ENCODE data around the gene RNF4. TPM values are rescaled to one million over a fixed set of nuclear protein-coding genes. Genes with fewer than 3 reads are reported as not detected.

Gene RNF4, protein sequence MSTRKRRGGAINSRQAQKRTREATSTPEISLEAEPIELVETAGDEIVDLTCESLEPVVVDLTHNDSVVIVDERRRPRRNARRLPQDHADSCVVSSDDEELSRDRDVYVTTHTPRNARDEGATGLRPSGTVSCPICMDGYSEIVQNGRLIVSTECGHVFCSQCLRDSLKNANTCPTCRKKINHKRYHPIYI
- 26.0 TPM for total RNA-seq
- long read RNA-seq, partial matches to known transcripts: 43 of 62 reads
- long read RNA-seq, other reads (novel, unspliced or antisense): 19 of 62 reads

GRCh38 chr4:2468456-2469191 lies at the start of gene RNF4:
Gene RNF4, plus strand, starts transcription at chr4:2469106. Its CDS starts 21,388 bp downstream, at chr4:2490494.
- Histone ChIP-seq H3K4me1 (peaks cover 50% of the 10 kb centered on the region), H3K27ac (replicated peaks) (peak within 1 kb of the TSS; percentile 98), H3K27me3 (ENCODE audit: low read depth) (no peaks in the 10 kb centered on the region), H3K9me3 (replicated peaks) (no peaks in the 10 kb centered on the region), H3K36me3 (peaks cover 24% of the 10 kb centered on the region), H3K4me3 (peak within 1 kb of the TSS; percentile 85)
- TF ChIP-seq, protein P1, sequence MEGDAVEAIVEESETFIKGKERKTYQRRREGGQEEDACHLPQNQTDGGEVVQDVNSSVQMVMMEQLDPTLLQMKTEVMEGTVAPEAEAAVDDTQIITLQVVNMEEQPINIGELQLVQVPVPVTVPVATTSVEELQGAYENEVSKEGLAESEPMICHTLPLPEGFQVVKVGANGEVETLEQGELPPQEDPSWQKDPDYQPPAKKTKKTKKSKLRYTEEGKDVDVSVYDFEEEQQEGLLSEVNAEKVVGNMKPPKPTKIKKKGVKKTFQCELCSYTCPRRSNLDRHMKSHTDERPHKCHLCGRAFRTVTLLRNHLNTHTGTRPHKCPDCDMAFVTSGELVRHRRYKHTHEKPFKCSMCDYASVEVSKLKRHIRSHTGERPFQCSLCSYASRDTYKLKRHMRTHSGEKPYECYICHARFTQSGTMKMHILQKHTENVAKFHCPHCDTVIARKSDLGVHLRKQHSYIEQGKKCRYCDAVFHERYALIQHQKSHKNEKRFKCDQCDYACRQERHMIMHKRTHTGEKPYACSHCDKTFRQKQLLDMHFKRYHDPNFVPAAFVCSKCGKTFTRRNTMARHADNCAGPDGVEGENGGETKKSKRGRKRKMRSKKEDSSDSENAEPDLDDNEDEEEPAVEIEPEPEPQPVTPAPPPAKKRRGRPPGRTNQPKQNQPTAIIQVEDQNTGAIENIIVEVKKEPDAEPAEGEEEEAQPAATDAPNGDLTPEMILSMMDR (IDR thresholded peaks at IDR 0.05; ENCODE audit: borderline replicate concordance): no peak
- intact Hi-C loops (cut with micrococcal nuclease): no loop called here
- peak; percentile 97 for DNase-seq

DNA sequence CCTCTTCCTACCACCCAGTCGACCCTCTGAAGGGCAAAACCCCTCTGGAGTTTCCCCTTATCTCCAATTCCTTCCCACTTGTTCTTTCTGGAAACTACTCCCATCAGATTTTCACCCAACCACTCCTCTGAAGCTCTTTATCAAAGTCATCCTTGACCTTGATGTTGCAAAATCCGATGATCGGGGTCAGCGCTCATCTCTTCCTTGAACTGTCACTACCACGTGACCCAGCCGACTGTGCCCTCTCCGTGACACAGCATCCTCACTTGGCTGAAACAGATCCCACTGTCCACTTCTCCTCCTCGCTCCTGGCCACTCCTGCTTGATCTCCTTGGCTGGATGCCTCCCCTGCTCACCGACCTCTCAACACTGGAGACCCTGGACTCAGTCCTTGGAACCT lies 49.1 kb upstream of the RNF4 start:
- DNase-seq: no peak
- intact Hi-C loops (cut with micrococcal nuclease): no loop called here
- Histone ChIP-seq H3K4me3 (peak overlapping the region; percentile 78), H3K4me1 (peaks cover 35% of the 10 kb centered on the region), H3K36me3 (no peaks in the 10 kb centered on the region), H3K27ac (replicated peaks) (no peak overlapping the region), H3K9me3 (replicated peaks) (no peaks in the 10 kb centered on the region), H3K27me3 (ENCODE audit: low read depth) (peaks cover 53% of the 10 kb centered on the region)
- TF ChIP-seq, protein P1 (IDR thresholded peaks at IDR 0.05; ENCODE audit: borderline replicate concordance): no peak

DNA sequence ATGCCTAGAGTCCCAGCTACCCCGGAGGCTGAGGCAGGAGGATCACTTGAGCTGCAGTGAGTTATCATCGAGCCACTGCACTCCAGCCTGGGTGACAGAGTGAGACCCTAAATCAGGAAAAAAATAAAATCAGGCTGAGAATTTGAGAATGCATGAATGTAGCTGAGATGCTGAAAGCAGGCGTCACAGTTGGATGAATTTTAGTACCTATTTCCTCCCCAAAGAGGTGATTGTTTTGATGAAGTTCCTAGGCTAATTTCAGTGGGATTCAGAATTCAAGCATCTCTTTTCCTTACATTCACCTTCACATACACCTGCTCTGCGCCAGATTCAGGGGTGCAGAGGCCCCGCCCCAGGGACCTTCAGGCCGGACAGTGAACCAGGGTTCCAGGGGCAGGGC lies 47.0 kb upstream of the RNF4 start:
- no peak overlapping the region for H3K4me3 ChIP-seq
- no peaks in the 10 kb centered on the region for H3K9me3 ChIP-seq (replicated peaks)
- peaks cover 19% of the 10 kb centered on the region for H3K4me1 ChIP-seq
- TF ChIP-seq, protein P1 (IDR thresholded peaks at IDR 0.05; ENCODE audit: borderline replicate concordance): no peak
- intact Hi-C loops (cut with micrococcal nuclease): no loop called here
- peaks cover 60% of the 10 kb centered on the region for H3K27me3 ChIP-seq (ENCODE audit: low read depth)
- no peak overlapping the region for H3K27ac ChIP-seq (replicated peaks)
- no peak for DNase-seq
- no peaks in the 10 kb centered on the region for H3K36me3 ChIP-seq

DNA sequence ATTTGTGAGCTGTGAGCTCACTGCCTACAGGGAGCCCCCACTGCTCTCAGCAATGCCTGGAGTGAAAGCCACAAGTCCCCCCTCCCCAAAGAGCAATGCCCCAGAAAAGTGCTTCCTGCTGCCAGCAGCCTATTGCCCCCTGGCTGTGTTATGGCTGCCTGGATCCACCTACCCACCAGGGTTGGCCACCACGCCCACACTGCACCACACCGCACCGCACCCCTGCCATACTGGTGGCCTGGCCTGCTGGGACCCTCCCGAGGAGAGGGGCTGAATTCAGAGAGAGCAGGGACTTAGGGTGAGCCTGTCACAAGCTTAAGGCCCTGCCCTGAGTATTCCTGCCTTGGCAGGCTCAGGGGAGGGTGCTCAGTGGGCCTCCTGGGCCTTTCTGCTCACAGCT lies 45.8 kb upstream of the RNF4 start:
- Histone ChIP-seq H3K4me1 (peaks cover 10% of the 10 kb centered on the region), H3K27me3 (ENCODE audit: low read depth) (peaks cover 69% of the 10 kb centered on the region), H3K4me3 (no peak overlapping the region), H3K9me3 (replicated peaks) (no peaks in the 10 kb centered on the region), H3K27ac (replicated peaks) (no peak overlapping the region), H3K36me3 (no peaks in the 10 kb centered on the region)
- intact Hi-C loops (cut with micrococcal nuclease): no loop called here
- TF ChIP-seq, protein P1 (IDR thresholded peaks at IDR 0.05; ENCODE audit: borderline replicate concordance): no peak
- DNase-seq: no peak

- no peak for DNase-seq
- Histone ChIP-seq H3K27ac (replicated peaks) (no peak overlapping the region), H3K4me1 (peaks cover 10% of the 10 kb centered on the region), H3K36me3 (no peaks in the 10 kb centered on the region), H3K4me3 (no peak overlapping the region), H3K27me3 (ENCODE audit: low read depth) (peaks cover 74% of the 10 kb centered on the region), H3K9me3 (replicated peaks) (no peaks in the 10 kb centered on the region)
- TF ChIP-seq, protein P1 (IDR thresholded peaks at IDR 0.05; ENCODE audit: borderline replicate concordance): no peak
- intact Hi-C loops (cut with micrococcal nuclease): no loop called here
Measured at GRCh38 chr4:2423695-2424094, 45.2 kb upstream of the RNF4 start.
